ENCODE results near the gene BAIAP2L2.
"Not testable (repeated sequence)": the region's sequence is repeated elsewhere in the genome, so short reads cannot be mapped to it uniquely, and the experiment has no call there.

Gene BAIAP2L2

GRCh38 chr22:38126928-38127668, 16.6 kb upstream of the BAIAP2L2 start:
- DNase-seq: no peak

DNA sequence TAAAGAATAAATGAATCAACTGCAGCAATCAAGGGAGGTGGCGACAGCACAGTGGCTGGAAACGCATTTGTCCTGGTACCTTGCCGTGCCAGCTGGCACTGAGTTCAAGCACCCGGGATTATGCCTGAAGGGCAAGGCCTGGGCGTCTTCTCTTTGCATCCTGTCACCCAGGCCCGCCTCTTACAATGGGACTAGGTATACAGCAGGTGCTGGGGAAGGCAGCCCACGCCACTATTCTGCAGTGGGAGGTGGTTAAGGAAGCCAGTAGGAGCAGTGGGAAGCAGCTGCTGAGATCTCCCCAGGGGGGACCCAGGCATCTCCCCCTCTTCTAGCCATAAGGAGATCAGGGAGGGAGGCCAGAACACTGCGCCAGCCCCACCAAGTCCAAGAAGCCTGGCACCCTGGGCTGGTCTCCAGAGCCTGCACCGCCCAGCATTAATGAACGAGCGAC, 15.3 kb upstream of the BAIAP2L2 start:
- DNase-seq: peak in 2 of 14 donors; percentile 10 to 18

GRCh38 chr22:38125038-38125610, 14.6 kb upstream of the BAIAP2L2 start:
- no peak for DNase-seq

DNA sequence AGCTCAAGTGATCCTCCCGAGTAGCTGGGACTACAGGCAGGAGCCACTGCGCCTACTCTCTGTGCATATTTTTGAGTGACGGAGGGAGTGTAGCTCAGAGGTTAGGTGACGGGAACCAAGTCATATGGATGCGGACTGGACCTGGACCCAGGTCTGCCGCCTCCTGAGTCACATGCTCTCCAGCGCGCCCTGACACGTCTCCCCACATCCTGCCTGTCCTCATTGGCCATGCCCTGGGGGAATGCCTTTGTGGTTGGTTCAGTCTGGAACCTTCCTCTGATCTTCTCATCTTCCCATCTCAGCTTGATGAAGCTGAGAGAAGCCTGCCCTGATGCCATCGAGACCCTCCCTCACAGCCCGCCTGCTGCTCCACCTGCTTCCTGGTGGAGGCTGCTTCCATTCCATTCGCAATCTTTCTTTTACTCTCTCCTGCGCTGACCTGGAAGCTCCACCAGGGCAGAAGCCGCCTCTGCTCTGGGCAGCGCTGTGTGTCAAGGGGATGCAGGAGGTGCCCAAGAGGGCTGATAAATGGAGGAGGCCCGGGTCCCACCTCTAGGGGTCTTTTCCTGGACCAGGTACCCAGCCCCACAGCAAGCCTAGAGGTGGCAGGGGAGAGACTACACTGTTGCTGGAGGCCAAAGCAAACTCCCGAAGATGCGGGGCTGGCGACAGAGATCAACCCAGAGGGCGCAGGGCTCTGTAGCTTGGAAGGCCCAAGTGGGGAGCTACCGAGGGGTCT, 13.9 kb upstream of the BAIAP2L2 start:
- DNase-seq: no peak

- DNase-seq: no peak
Observed at GRCh38 chr22:38122616-38123015, 12.1 kb upstream of the BAIAP2L2 start.

DNA sequence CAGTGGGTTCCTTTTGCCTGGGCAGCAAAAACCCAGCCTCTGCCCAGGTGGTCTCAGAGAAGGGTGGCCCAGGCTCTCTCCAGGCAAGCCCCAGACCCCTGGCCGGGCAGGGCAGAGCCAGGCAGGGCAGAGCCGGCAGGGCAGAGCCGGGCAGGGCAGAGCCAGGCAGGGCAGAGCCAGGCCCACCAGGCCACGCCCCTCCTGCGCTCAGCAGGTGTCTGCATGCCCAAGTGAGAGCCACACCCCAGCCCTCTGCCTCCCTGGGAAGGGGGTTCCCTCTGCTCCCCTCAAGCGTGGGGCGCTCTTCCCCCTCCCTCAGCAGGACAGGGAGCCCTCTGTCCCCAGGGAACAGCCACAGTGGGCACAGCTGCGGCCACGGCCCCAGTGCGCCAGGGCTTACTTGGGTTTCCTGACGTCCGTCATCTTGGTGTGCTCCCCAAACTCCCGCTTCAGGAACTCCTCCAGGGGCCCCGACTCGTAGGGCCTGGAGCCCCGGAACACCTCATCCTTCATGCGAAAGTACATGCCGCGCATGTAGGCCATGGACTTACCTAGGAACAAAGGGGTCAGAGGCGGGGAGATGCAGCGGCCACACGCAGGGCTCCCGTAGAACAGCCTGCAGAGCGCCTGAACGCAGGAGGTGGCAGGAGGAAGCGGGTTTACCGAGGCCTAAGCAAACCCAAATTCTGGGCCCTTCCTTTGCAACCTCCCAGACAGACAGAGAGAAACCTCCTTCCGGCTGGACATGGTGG, 10.1 kb upstream of the BAIAP2L2 start:
- DNase-seq: no peak

GRCh38 chr22:38118747-38119146, 8.3 kb upstream of the BAIAP2L2 start:
- not testable (repeated sequence) for DNase-seq

DNA sequence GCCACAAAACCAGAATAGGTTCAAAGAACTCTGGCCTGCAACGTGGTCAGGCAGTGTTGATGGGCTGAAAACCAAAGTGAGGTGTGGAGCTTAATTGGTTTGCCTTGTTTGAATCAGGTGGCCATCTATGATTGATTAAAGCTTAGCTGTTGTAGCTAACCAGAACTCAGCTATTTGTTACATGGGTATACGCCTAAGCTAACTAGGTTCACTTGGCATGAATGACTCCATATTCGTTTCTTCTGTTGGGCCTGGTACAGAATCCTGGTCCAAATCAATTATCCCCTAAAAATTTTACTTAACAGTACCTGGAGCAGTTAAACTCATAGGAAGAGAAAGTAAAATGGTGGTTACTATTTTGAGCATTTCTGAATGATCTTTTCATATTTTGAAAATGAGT, 7.7 kb upstream of the BAIAP2L2 start:
- DNase-seq: no peak

DNA sequence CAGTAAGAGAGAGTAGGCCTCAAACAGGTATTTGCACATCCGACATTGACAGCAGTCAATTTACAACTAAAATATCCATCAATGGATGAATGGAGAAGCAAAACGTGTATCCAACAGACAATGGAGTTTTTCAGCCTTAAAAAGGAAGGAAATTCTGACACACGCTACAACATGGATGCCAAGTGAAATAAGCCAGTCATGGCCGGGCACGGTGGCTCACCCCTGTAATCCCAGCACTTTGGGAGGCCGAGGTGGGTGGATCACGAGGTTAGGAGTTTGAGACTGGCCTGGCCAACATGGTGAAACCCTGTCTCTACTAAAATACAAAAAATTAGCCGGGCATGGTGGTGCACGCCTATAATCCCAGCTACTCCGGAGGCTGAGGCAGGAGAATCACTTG, 7.1 kb upstream of the BAIAP2L2 start:
- DNase-seq: not testable (repeated sequence)

DNA sequence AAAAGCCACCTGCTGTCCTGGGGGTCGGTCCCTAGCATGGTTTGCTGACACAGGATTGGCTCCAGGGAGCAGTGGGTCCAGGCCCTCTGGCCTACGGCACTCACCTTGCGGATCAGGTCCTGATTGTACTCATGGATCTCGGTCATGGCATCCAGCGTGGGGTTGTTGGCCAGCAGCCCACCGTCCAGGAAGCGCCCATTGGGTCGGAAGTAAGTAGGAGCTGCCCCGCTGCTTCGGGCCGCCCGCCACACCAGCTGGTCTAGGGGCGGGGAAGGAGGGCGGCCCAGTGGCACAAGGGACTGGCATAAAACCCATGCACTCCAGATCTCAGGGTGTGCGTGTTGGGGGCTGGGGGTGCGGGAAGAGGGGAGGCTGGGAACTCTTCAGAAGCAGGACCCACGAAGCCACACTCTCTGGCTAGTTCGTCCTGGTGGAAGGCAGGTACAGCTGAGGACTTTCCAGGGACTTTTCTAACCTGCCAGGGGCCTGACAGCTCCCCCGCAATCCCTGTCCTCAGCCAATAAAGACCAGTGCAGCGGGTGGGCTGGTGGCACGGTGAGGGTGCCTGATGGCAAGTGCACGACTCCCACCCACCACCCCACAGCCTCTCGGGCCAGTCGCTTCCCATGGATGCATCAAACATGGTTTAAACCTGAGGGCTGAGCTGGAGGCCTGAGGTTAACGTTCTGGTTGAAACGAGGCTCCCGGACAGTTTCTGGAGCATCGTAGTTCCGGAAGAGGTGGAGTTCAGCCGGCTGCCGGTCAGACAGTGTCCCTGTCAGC, 5.1 kb upstream of the BAIAP2L2 start:
- peak in 1 of 14 donors; percentile 57 for DNase-seq

DNA sequence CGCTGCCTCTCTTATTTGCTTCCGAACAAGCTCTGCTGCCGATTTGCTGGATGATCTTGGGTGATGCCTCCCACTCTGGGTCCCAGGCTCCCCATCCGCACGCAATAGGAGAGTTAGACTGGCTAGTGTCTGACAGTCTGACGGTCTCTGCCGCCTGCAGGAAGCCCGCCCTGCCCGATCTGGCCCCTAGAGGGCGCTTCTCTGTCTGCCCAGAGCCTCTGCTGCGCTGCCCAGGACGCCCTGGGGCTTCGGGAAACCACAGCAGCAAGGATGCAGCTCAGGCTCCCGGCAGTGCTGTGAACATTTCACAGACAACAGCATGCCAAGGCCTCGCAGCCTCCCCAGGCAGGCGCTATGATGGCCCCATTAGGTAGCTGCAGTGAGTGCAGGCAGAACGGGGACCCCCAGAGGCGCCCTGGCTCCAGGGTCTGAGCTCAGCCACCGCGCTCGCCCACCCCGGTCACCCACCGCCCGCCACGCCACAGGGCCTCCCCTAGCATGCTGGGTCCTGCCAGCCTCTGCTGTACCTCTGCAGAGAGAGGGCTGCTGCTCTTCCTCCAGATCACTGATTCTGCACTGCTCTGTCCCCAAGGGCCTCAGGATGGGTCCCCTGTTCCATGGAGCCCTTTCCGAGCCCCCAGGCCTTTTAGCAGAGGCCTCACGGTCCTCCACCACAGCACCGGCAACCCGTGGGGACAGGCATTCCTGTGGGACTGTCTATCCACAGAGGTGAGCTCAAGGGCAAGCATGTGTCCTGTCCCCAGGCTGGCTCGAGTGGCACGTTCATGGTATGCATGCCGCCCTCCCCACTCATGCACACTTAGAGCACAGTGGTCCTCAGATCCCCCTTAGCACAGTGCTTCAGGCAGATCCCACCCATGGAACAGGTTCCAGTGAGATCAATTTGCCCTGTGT, 4.3 kb upstream of the BAIAP2L2 start:
- peak; percentile 7 to 84 (median 67) for DNase-seq

DNA sequence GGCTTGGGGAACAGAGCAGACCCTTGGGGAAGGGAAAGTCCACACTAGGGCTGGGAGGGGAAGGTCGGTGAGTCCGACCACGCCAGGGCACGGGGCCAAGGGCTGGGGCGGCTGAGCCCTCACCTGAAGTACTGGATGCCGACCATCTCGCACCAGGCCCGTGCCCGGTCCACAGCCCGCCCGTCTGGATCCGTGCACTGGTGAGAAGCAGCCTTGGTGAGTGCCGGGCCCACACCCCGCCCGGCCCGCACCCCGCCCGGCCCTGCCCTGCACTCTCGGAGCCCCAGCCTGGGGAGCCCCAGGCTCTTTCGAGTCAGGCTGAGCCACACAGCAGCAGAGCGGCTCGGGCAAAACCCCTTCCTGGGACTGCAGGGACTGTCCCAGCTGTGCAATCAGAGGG, 1.9 kb upstream of the BAIAP2L2 start:
- no peak for DNase-seq

GRCh38 chr22:38111925-38112355, 1.5 kb upstream of the BAIAP2L2 start:
- no peak for DNase-seq

DNA sequence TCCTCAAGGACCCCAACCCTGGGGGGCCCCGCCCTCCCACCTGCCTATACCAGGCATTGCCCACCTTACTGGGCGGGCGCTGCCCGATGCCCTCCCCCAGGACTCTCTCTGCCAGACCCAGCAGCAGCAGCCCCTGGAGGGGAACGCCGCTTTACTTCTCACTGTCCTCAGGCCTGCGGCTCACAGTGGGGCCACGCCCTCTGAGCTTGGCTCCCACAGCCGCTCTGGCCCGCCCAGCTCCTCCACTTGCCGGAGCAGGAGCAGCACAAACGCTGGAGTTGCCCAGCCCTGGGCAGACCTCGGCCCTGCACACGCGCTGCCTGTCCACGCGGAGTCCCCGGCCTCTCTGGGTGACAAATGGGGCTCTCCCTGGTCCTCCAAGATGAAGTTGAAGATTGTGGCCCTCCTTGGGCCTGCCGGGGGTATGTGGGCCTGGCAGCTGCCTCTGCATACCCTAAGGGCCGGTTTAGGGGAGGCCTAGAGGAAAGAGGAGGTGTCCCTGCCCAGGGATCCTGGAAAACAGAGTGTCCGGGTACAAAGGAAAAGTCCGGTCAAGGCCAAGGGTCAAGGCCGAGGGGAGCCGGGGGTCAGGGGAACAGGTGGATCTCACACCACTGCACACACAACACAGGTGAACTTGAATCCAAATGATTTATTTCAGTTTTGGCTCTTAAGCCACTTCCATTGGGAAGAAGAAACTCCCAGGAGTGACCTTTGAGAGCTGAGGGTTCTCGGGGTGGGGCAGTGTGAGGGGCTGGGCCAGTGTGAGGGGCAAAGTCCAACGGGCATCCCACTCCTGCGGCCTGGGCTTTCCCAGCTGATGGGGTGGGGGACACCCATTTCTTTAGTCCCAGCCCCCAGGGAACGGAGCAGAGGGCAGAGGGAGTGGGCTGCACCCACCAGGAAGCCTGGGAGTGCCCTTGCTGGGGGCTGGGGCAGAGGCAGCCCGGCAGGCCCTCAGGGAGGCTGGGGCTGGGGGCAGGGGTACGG, 674 bp upstream of the BAIAP2L2 start:
- no peak for DNase-seq

GRCh38 chr22:38109371-38110001, 998 bp downstream of the BAIAP2L2 start:
- DNase-seq: no peak

DNA sequence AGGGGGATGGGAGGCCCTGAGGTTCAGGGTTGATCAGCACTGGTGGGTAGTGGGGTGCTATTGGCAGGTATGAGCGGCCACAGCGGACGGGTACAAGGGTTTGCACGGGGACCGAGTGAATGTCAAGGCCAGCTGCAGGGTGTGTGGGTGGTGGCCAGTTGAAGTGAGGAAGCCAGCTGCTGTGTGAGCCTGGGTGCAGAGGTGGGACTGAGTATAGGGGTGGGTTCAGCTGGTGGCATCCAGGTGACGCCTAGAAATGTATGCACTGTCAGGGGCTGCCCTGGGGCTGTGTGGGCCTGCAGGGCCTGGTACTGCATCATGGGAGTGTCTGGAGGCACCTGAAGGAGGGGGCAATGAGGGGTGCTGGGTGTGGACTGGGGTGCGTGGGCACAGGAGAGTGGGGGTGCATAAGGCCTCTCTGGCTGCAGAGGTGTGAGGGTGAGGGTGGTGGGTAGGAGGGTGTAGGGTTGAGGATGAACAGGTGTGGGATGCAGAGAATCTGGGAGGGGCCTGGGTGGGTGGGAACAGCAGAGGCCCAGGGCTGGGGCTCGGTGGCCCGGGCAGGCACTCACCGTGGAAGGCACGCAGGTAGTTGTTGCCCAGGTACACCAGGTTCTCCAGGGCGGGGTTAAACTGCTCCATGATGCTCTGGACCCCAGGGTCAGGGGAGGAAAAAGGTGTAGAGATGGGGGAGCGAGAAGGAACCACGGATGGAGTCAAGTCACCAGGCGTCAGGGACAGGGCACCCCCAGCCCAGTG, 1.7 kb downstream of the BAIAP2L2 start:
- DNase-seq: no peak

GRCh38 chr22:38107692-38108515, 2.6 kb downstream of the BAIAP2L2 start:
- peak in 1 of 14 donors; percentile 43 for DNase-seq

Data from C1 segment of cervical spinal cord (tissue), 14 donors.